ENCODE data around the gene GLP1R.

- TF ChIP-seq GATA2 (IDR thresholded peaks at IDR 0.05; ENCODE audit: low read depth, low read length) = no peak
- no peak for TF ChIP-seq GATA3 (IDR thresholded peaks at IDR 0.05; ENCODE audit: low read depth, low read length)
Observed at GRCh38 chr6:39082310-39082709, 33.7 kb downstream of the GLP1R start.

Measured in SH-SY5Y (cell line).